H1 (cell line): ENCODE data around the gene CST2. TPM values are rescaled to one million over a fixed set of nuclear protein-coding genes. Genes with fewer than 3 reads are reported as not detected.

Experiments
- CTCF ChIA-PET: fragments of 300-600 bp; sonication (Branson Sonifier 250); formaldehyde crosslinking; loops from one replicate; lab custom pipeline; 2021; ENCODE audit not compliant: partially characterized antibody; lab: Charles Lee
- POLR2A ChIA-PET: fragments of 300-600 bp; sonication (Branson Sonifier 250); formaldehyde crosslinking; loops from one replicate; lab custom pipeline; 2021; ENCODE audit warnings: inconsistent platforms; ENCODE audit not compliant: partially characterized antibody; lab: Charles Lee
- DNase-seq, 2 experiments: peaks; one replicate each; pipeline versions ENCODE4 v3.0.0 to v3.0.0-alpha.2; 2010 to 2022; ENCODE audit warnings: low spot score in 2 of 2, low read depth in 1 of 2, mixed read lengths in 1 of 2
- FAIRE-seq: peaks from 2 replicates; lab custom pipeline; 2011; peaks lifted over from hg19 to GRCh38; lab: Jason Lieb, UNC
- H2AFZ ChIP-seq: 2 replicates; pipeline ENCODE4 v1.8.1; 2012; ENCODE audit warnings: low read length, inconsistent platforms
- H2AK5ac ChIP-seq: 2 replicates; pipeline ENCODE4 v1.6.1; 2013; ENCODE audit warnings: low read depth, low read length
- H2BK120ac ChIP-seq: replicated peaks from 2 replicates; pipeline ENCODE3; 2013; ENCODE audit warnings: low read depth, low read length, inconsistent platforms
- H2BK12ac ChIP-seq: 2 replicates; pipeline ENCODE4 v1.6.1; 2013; ENCODE audit warnings: low read depth, low read length
- H2BK15ac ChIP-seq: 2 replicates; pipeline ENCODE4 v1.6.1; 2013; ENCODE audit warnings: low read length
- H2BK20ac ChIP-seq: 2 replicates; pipeline ENCODE4 v1.6.1; 2013; ENCODE audit warnings: low read length
- H2BK5ac ChIP-seq: 2 replicates; pipeline ENCODE4 v1.6.1; 2013; ENCODE audit warnings: low read depth, low read length
- H3K14ac ChIP-seq: 2 replicates; pipeline ENCODE4 v1.6.1; 2013; ENCODE audit warnings: inconsistent platforms; ENCODE audit not compliant: insufficient read length
- H3K18ac ChIP-seq: 2 replicates; pipeline ENCODE4 v1.6.1; 2013; ENCODE audit warnings: low read length; ENCODE audit errors: extremely low read depth
- H3K23ac ChIP-seq: 2 replicates; pipeline ENCODE4 v1.6.1; 2013; ENCODE audit warnings: inconsistent platforms; ENCODE audit not compliant: insufficient read length
- H3K23me2 ChIP-seq: 2 replicates; pipeline ENCODE4 v1.6.1; 2013; ENCODE audit warnings: low read depth, low read length
- H3K27ac ChIP-seq: 2 replicates; pipeline ENCODE4 v1.6.1; 2011; ENCODE audit warnings: low read depth, low read length, inconsistent platforms
- H3K27me3 ChIP-seq, 4 experiments: replicated peaks in 1 of 4; 1 replicate in 1 of 4; 2 replicates in 3 of 4; pipeline versions ENCODE4 v1.6.1 to v1.8.1; 2011 to 2013; ENCODE audit warnings: low read length in 3 of 4, mild to moderate bottlenecking in 3 of 4, inconsistent platforms in 2 of 4, mixed read lengths in 2 of 4, moderate library complexity in 1 of 4; ENCODE audit not compliant: control insufficient read depth in 3 of 4, insufficient read depth in 3 of 4; ENCODE audit errors: extremely low read depth in 1 of 4
- H3K36me3 ChIP-seq, 4 experiments: 2 replicates each; pipeline versions ENCODE4 v1.6.1 to v1.8.1; 2011 to 2013; ENCODE audit warnings: mild to moderate bottlenecking in 4 of 4, low read length in 3 of 4, moderate library complexity in 2 of 4, control low read depth in 1 of 4, inconsistent platforms in 1 of 4; ENCODE audit not compliant: insufficient read depth in 4 of 4, control insufficient read depth in 2 of 4
- H3K4ac ChIP-seq: replicated peaks from 2 replicates; pipeline ENCODE3; 2013; ENCODE audit warnings: low read length, low read depth, mixed read lengths, inconsistent platforms; ENCODE audit not compliant: insufficient read length
- H3K4me1 ChIP-seq, 4 experiments: replicated peaks in 1 of 4; 1 replicate in 1 of 4; 2 replicates in 3 of 4; pipeline versions ENCODE4 v1.6.1 to v1.8.1; 2011 to 2013; ENCODE audit warnings: low read length in 3 of 4, inconsistent platforms in 2 of 4, mixed read lengths in 1 of 4; ENCODE audit not compliant: insufficient read depth in 4 of 4, control insufficient read depth in 3 of 4
- H3K4me2 ChIP-seq, 2 experiments: 2 replicates each; pipeline versions ENCODE4 v1.6.1 to v1.8.1; 2011 to 2013; ENCODE audit warnings: low read depth in 2 of 2, low read length in 2 of 2, control low read depth in 1 of 2, inconsistent platforms in 1 of 2, mild to moderate bottlenecking in 1 of 2; ENCODE audit not compliant: insufficient read depth in 1 of 2
- H3K4me3 ChIP-seq, 4 experiments: fragments of 200-600, 300-600 bp in 1 of 4; sonication (generic), shearing (Covaris generic), sonication (Bioruptor Twin) in 1 of 4; 2 replicates each; pipeline versions ENCODE4 v1.5.1 to v1.8.1; 2011 to 2016; ENCODE audit warnings: low read length in 4 of 4, low read depth in 3 of 4, control low read depth in 2 of 4, inconsistent platforms in 2 of 4, mild to moderate bottlenecking in 2 of 4, mixed read lengths in 1 of 4, moderate library complexity in 1 of 4; ENCODE audit not compliant: insufficient read depth in 2 of 4; ENCODE audit errors: extremely low read depth in 1 of 4
- H3K56ac ChIP-seq: replicated peaks from 2 replicates; pipeline ENCODE3; 2013; ENCODE audit warnings: low read depth, mild to moderate bottlenecking, mixed read lengths, low read length, inconsistent platforms; ENCODE audit not compliant: insufficient read length
- H3K79me1 ChIP-seq: 2 replicates; pipeline ENCODE4 v1.6.1; 2013; ENCODE audit warnings: low read depth, low read length, control low read depth
- H3K79me2 ChIP-seq, 2 experiments: 2 replicates each; pipeline versions ENCODE4 v1.6.1 to v1.8.1; 2012 to 2013; ENCODE audit warnings: low read length in 2 of 2, mild to moderate bottlenecking in 2 of 2, inconsistent platforms in 1 of 2; ENCODE audit not compliant: insufficient read depth in 2 of 2, control insufficient read depth in 1 of 2
- H3K9ac ChIP-seq, 4 experiments: replicated peaks in 1 of 4; 1 replicate in 1 of 4; 2 replicates in 3 of 4; pipeline versions ENCODE4 v1.6.1 to v1.8.1; 2011 to 2013; ENCODE audit warnings: low read depth in 3 of 4, low read length in 3 of 4, control low read depth in 2 of 4, mild to moderate bottlenecking in 2 of 4, moderate library complexity in 2 of 4, inconsistent platforms in 1 of 4; ENCODE audit errors: extremely low read depth in 1 of 4
- H3K9me3 ChIP-seq, 2 experiments: 2 replicates each; pipeline versions ENCODE4 v1.6.1 to v1.8.1; 2012 to 2013; ENCODE audit warnings: mild to moderate bottlenecking in 2 of 2, moderate library complexity in 2 of 2, control low read depth in 1 of 2, inconsistent platforms in 1 of 2, low read depth in 1 of 2, low read length in 1 of 2, mixed read lengths in 1 of 2; ENCODE audit not compliant: insufficient read depth in 2 of 2
- H4K20me1 ChIP-seq, 2 experiments: replicated peaks in 1 of 2; 2 replicates each; pipeline versions ENCODE3 to v1.8.1; 2011 to 2013; ENCODE audit warnings: inconsistent platforms in 2 of 2, low read length in 2 of 2, mild to moderate bottlenecking in 1 of 2; ENCODE audit not compliant: insufficient read depth in 2 of 2, control insufficient read depth in 1 of 2
- H4K5ac ChIP-seq: 2 replicates; pipeline ENCODE4 v1.6.1; 2013; ENCODE audit warnings: low read length, low read depth, mixed read lengths, inconsistent platforms; ENCODE audit not compliant: insufficient read length
- H4K8ac ChIP-seq: 2 replicates; pipeline ENCODE4 v1.8.0; 2013; ENCODE audit warnings: mild to moderate bottlenecking, moderate library complexity, low read length, inconsistent platforms; ENCODE audit not compliant: insufficient read depth; ENCODE audit errors: extremely low read depth
- H4K91ac ChIP-seq: replicated peaks from 2 replicates; pipeline ENCODE3; 2013; ENCODE audit warnings: low read length, mixed read lengths, inconsistent platforms; ENCODE audit not compliant: insufficient read length
- ASH2L ChIP-seq: fragments of 200-600, 300-600 bp; sonication (generic); IDR thresholded peaks from one replicate; pipeline ENCODE4 v1.7.1; 2017; ENCODE audit warnings: low read length
- CEBPB ChIP-seq: IDR thresholded peaks from 2 replicates; pipeline ENCODE4 v1.6.1; 2012; ENCODE audit warnings: low read depth, low read length
- CHD1 ChIP-seq: IDR thresholded peaks from 2 replicates; pipeline ENCODE4 v1.6.1; 2012; ENCODE audit warnings: low read depth, low read length, improper control_type of control experiment
- GTF2F1 ChIP-seq: IDR thresholded peaks from 2 replicates; pipeline ENCODE4 v1.6.1; 2012; ENCODE audit warnings: low read depth, low read length, improper control_type of control experiment, borderline replicate concordance
- NANOG ChIP-seq: IDR thresholded peaks from 2 replicates; pipeline ENCODE4 v1.6.1; 2011; ENCODE audit warnings: low read length, low read depth, mild to moderate bottlenecking, inconsistent platforms; ENCODE audit not compliant: insufficient read depth, poor library complexity, severe bottlenecking
- POLR2AphosphoS5 ChIP-seq: IDR thresholded peaks from 2 replicates; pipeline ENCODE4 v1.6.1; 2011; ENCODE audit warnings: low read depth, low read length
- RFX5 ChIP-seq: IDR thresholded peaks from 2 replicates; pipeline ENCODE4 v1.6.1; 2011; ENCODE audit warnings: low read depth, low read length, improper control_type of control experiment, borderline replicate concordance
- SIRT6 ChIP-seq: IDR thresholded peaks from one replicate; pipeline ENCODE4 v1.7.1; 2012; ENCODE audit warnings: low read length, inconsistent platforms
- SP2 ChIP-seq: IDR thresholded peaks from 2 replicates; pipeline ENCODE4 v1.6.1; 2012; ENCODE audit warnings: mild to moderate bottlenecking, low read length, inconsistent platforms
- TAF7 ChIP-seq: optimal IDR thresholded peaks from 2 replicates; pipeline ENCODE3; 2011; ENCODE audit warnings: low read depth, mild to moderate bottlenecking, inconsistent platforms, low read length, moderate library complexity, borderline replicate concordance
- TEAD4 ChIP-seq: IDR thresholded peaks from 2 replicates; pipeline ENCODE4 v1.6.1; 2012; ENCODE audit warnings: low read depth, low read length, inconsistent platforms, mixed read lengths
- ZNF274 ChIP-seq: IDR thresholded peaks from 2 replicates; pipeline ENCODE4 v1.7.0; 2012; ENCODE audit warnings: low read length, borderline replicate concordance; ENCODE audit errors: extremely low read depth
- WGBS, 2 experiments: shearing (Covaris generic) in 1 of 2; methylation state at CpG; one replicate each; pipeline versions ENCODE4 v1.1.6 to v1.1.7; 2013 to 2015; ENCODE audit warnings: low lambda C conversion rate in 2 of 2, mixed read lengths in 2 of 2, inconsistent platforms in 1 of 2, low coverage in 1 of 2, missing lambda C conversion rate in 1 of 2; ENCODE audit not compliant: insufficient replicate concordance in 2 of 2, insufficient coverage in 1 of 2, insufficient read length in 1 of 2; ENCODE audit errors: extremely low coverage in 1 of 2, missing lambda C conversion rate in 1 of 2; 5-methylcytosine and 5-hydroxymethylcytosine counted together
- polyA plus RNA-seq, 7 experiments: library from polyadenylated mRNA; depleted of rRNA in 3 of 7; stranded (reverse) in 5 of 7; unstranded in 2 of 7; fragments of >200 nt in 5 of 7; fragments of 200-250 nt in 2 of 7; gene quantifications; 1 replicate in 5 of 7; 2 replicates in 1 of 7; 4 replicates in 1 of 7; pipeline versions ENCODE4 v1.2.1 to v1.2.3, GENCODE V29; 2011 to 2013; ENCODE audit warnings: missing spikeins in 2 of 7, mixed read lengths in 2 of 7
- total RNA-seq: library from RNA; stranded (reverse); fragmentation: NEBNext Ultra II Directional; extraction: Animal tissue kit (Norgen Biotek cat#: 25700); gene quantifications from 2 replicates; pipeline ENCODE4 v1.2.1, GENCODE V29; 2021
- TF ChIP-seq, protein P1 (sequence below): IDR thresholded peaks from 2 replicates; pipeline ENCODE4 v1.6.1; 2011; ENCODE audit warnings: low read depth, mild to moderate bottlenecking, low read length; ENCODE audit not compliant: insufficient read depth

Gene CST2
- total and polyA plus RNA-seq, 2 of the 8 experiments (the other 6 are each of a cell fraction or from before 2014, with no cell fraction given): not detected

DNA sequence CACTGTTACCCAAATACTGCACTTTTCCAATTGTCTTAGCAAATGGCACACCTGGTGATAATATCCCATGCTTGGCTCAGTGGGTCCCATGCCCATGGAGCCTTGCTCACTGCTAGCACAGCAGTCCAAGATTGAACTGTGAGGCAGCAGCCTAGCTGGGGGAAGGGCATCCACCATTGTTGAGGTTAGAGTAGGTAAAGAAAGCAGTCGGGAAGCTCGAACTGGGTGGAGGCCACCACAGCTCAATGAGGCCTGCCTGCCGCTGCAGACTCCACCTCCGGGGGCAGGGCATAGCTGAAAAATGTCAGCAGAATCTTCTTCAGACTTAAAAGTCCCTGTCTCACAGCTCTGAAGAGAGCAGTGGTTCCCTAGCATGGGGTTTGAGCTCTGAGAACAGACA lies 9.2 kb upstream of the CST2 start:
- Histone ChIP-seq H3K27ac (no peak overlapping the region), H2BK20ac (no peak overlapping the region), H4K8ac (no peak overlapping the region), H3K9ac (no peak overlapping the region), H4K20me1 (no peaks in the 10 kb centered on the region), H3K4me3 (no peak overlapping the region), H2BK12ac (no peak overlapping the region), H3K23me2 (no peaks in the 10 kb centered on the region), H3K18ac (no peak overlapping the region), H2BK5ac (no peak overlapping the region), H3K9me3 (peaks cover 6 to 7% of the 10 kb centered on the region in 2 experiments; a peak in 1 of 4 replicates), H3K14ac (no peak overlapping the region), H3K36me3 (no peaks in the 10 kb centered on the region), H3K4ac (no peak overlapping the region), H3K27me3 (no peaks in the 10 kb centered on the region), H3K56ac (no peak overlapping the region), H3K79me1 (no peaks in the 10 kb centered on the region), H2AFZ (no peak overlapping the region), H2BK15ac (no peak overlapping the region), H2BK120ac (no peak overlapping the region), H3K79me2 (no peaks in the 10 kb centered on the region), H3K4me2 (no peak overlapping the region), H4K5ac (no peak overlapping the region), H3K23ac (no peak overlapping the region), H3K4me1 (no peaks in the 10 kb centered on the region), H2AK5ac (no peak overlapping the region), H4K91ac (no peak overlapping the region)
- no peak for DNase-seq
- no peak for FAIRE-seq
- WGBS, 2 experiments: 84% methylated on average over 4 of the region's 4 CpGs; no CpG with 5 or more reads in 1 of the 2 experiments
- CTCF ChIA-PET: interaction anchor here (2.1 kb wide), 1 partner anchor 11 kb away, joined by 7 read pairs; no protein-coding TSS in a partner anchor
- POLR2A ChIA-PET: no interaction called here
- TF ChIP-seq RFX5 (no peak), SP2 (no peak), CHD1 (no peak), ZNF274 (no peak), NANOG (no peak), TAF7 (no peak), SIRT6 (no peak), CEBPB (no peak), TEAD4 (no peak), ASH2L (no peak), GTF2F1 (no peak), POLR2AphosphoS5 (no peak)
- TF ChIP-seq, protein P1, sequence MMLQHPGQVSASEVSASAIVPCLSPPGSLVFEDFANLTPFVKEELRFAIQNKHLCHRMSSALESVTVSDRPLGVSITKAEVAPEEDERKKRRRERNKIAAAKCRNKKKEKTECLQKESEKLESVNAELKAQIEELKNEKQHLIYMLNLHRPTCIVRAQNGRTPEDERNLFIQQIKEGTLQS: no peak
